Neural cell (in vitro differentiated cells): ENCODE data around the gene POLA2. TPM values are rescaled to one million over a fixed set of nuclear protein-coding genes. Genes with fewer than 3 reads are reported as not detected.

ENCODE experiments used
- H2AFZ ChIP-seq: fragments of 200-600, 300-800 bp; sonication (generic), shearing (Covaris generic); 2 replicates; pipeline ENCODE4 v1.6.0; 2014; ENCODE audit warnings: low read depth, mild to moderate bottlenecking, antibody characterized with exemption, low read length, moderate library complexity
- H3F3A ChIP-seq: fragments of 200-600 bp; shearing (Covaris generic); 2 replicates; pipeline ENCODE4 v1.6.1; 2016; ENCODE audit warnings: mild to moderate bottlenecking, moderate library complexity, mixed read lengths, antibody characterized with exemption, low read length; ENCODE audit not compliant: insufficient read depth, poor library complexity, severe bottlenecking
- H3K27ac ChIP-seq: fragments of 200-600, 300-800 bp; sonication (generic), shearing (Covaris generic); 2 replicates; pipeline ENCODE4 v1.5.1; 2014; ENCODE audit warnings: mild to moderate bottlenecking, low read length, moderate library complexity
- H3K27me3 ChIP-seq: fragments of 300-800, 200-600 bp; sonication (generic), shearing (Covaris generic); 2 replicates; pipeline ENCODE4 v1.6.0; 2014; ENCODE audit warnings: mild to moderate bottlenecking, low read depth, low read length, moderate library complexity; ENCODE audit not compliant: insufficient read depth
- H3K36me3 ChIP-seq: fragments of 300-800, 200-600 bp; sonication (generic), shearing (Covaris generic); 2 replicates; pipeline ENCODE4 v1.5.1; 2014; ENCODE audit warnings: mild to moderate bottlenecking, antibody characterized with exemption, low read length, moderate library complexity; ENCODE audit not compliant: insufficient read depth
- H3K4me2 ChIP-seq: fragments of 300-800, 200-600 bp; sonication (generic), shearing (Covaris generic); 2 replicates; pipeline ENCODE4 v1.6.0; 2014; ENCODE audit warnings: mild to moderate bottlenecking, low read length
- H3K4me3 ChIP-seq: fragments of 300-800, 200-600 bp; sonication (generic), shearing (Covaris generic); 2 replicates; pipeline ENCODE4 v1.5.1; 2014; ENCODE audit warnings: mild to moderate bottlenecking, low read length, moderate library complexity
- H3K79me2 ChIP-seq: fragments of 200-600 bp; shearing (Covaris generic); replicated peaks from 2 replicates; pipeline ENCODE4 v1.6.0; 2014; ENCODE audit warnings: mild to moderate bottlenecking, low read length, moderate library complexity; ENCODE audit not compliant: insufficient read depth
- H3K9ac ChIP-seq: fragments of 300-800, 200-600 bp; sonication (generic), shearing (Covaris generic); 2 replicates; pipeline ENCODE4 v1.6.1; 2016; ENCODE audit warnings: mild to moderate bottlenecking, low read length, mixed read lengths
- H3K9me2 ChIP-seq: fragments of 200-600 bp; shearing (Covaris generic); 2 replicates; pipeline ENCODE4 v1.6.1; 2016; ENCODE audit warnings: mild to moderate bottlenecking, low read length, mixed read lengths; ENCODE audit not compliant: insufficient read depth
- H3K9me3 ChIP-seq: fragments of 200-600, 300-800 bp; sonication (generic), shearing (Covaris generic); 2 replicates; pipeline ENCODE4 v1.6.1; 2016; ENCODE audit warnings: mild to moderate bottlenecking, mixed run types, low read length, moderate library complexity, mixed read lengths
- H4K20me1 ChIP-seq: fragments of 200-600 bp; shearing (Covaris generic); 2 replicates; pipeline ENCODE4 v1.6.1; 2016; ENCODE audit warnings: mild to moderate bottlenecking, mixed run types; ENCODE audit not compliant: insufficient read depth
- EP300 ChIP-seq: fragments of 450-650 bp; conservative IDR thresholded peaks from 2 replicates; pipeline ENCODE4 v1.6.1; 2014; ENCODE audit warnings: antibody characterized with exemption, mild to moderate bottlenecking, moderate library complexity; ENCODE audit not compliant: poor library complexity, severe bottlenecking
- EZH2 ChIP-seq: fragments of 200-600, 300-800 bp; shearing (Covaris generic), sonication (generic); IDR thresholded peaks from 2 replicates; pipeline ENCODE4 v1.6.1; 2014; ENCODE audit warnings: antibody characterized with exemption, low read length, borderline replicate concordance, mild to moderate bottlenecking; ENCODE audit not compliant: insufficient read depth, poor library complexity, severe bottlenecking
- MXI1 ChIP-seq: fragments of 450-650 bp; conservative IDR thresholded peaks from 2 replicates; pipeline ENCODE4 v1.6.1; 2014; ENCODE audit warnings: antibody characterized with exemption, mild to moderate bottlenecking; ENCODE audit not compliant: poor library complexity, severe bottlenecking
- POLR2AphosphoS5 ChIP-seq: IDR thresholded peaks from 2 replicates; pipeline ENCODE4 v1.6.1; 2012
- RAD21 ChIP-seq: fragments of 450-650 bp; conservative IDR thresholded peaks from 2 replicates; pipeline ENCODE4 v1.6.1; 2014; ENCODE audit warnings: antibody characterized with exemption, mild to moderate bottlenecking, moderate library complexity
- SMC3 ChIP-seq: fragments of 450-650 bp; conservative IDR thresholded peaks from 2 replicates; pipeline ENCODE4 v1.6.1; 2014; ENCODE audit warnings: antibody characterized with exemption, mild to moderate bottlenecking, moderate library complexity; ENCODE audit not compliant: poor library complexity
- TAF1 ChIP-seq: IDR thresholded peaks from 2 replicates; pipeline ENCODE4 v1.6.1; 2012; ENCODE audit warnings: low read depth
- polyA plus RNA-seq: library from polyadenylated mRNA; depleted of rRNA; stranded (reverse); fragments of >200 nt; gene quantifications from 2 replicates; pipeline ENCODE4 v1.2.3, GENCODE V29; 2014
- TF ChIP-seq, protein P1 (sequence below): IDR thresholded peaks from 2 replicates; pipeline ENCODE4 v1.6.1; 2012; ENCODE audit warnings: borderline replicate concordance
- TF ChIP-seq, protein P2 (sequence below): fragments of 450-650 bp; IDR thresholded peaks from 2 replicates; pipeline ENCODE4 v1.5.1; 2014; ENCODE audit warnings: antibody characterized with exemption, mild to moderate bottlenecking, moderate library complexity; ENCODE audit not compliant: poor library complexity, severe bottlenecking

The POLA2 gene
- polyA plus RNA-seq, 1 donor from 2014 or later, result 4.3 TPM

DNA sequence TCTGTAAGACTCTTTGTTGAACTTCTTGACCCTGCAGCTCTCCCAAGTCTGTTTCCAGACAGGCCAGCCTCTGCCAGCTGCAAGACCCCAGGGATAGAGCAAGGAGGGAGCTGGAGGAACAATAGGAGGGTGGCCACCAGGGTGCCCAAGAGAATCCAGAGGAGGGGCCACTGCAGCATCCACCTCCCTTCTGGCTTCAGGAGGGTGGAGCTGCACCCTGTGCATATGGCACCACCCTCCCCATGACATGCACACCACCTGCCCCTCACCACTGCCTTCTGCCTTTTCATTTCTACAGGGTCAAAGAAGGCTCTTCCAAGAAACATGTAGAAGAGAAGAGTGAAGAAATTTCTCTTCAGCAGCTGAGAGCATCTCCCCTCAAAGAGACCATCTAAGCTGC lies 20.1 kb upstream of the POLA2 start:
- Histone ChIP-seq H3K27ac (no peak overlapping the region), H3K4me3 (no peak overlapping the region), H3K9me3 (no peaks in the 10 kb centered on the region), H3K9ac (no peak overlapping the region), H2AFZ (no peak overlapping the region), H3K4me2 (no peak overlapping the region), H3K27me3 (no peaks in the 10 kb centered on the region), H3K79me2 (no peaks in the 10 kb centered on the region), H3K9me2 (no peaks in the 10 kb centered on the region), H3K36me3 (no peaks in the 10 kb centered on the region), H4K20me1 (no peaks in the 10 kb centered on the region), H3F3A (no peaks in the 10 kb centered on the region)
- TF ChIP-seq RAD21 (no peak), EP300 (no peak), MXI1 (no peak), TAF1 (no peak), POLR2AphosphoS5 (no peak), EZH2 (no peak), SMC3 (no peak)
- TF ChIP-seq, protein P1, sequence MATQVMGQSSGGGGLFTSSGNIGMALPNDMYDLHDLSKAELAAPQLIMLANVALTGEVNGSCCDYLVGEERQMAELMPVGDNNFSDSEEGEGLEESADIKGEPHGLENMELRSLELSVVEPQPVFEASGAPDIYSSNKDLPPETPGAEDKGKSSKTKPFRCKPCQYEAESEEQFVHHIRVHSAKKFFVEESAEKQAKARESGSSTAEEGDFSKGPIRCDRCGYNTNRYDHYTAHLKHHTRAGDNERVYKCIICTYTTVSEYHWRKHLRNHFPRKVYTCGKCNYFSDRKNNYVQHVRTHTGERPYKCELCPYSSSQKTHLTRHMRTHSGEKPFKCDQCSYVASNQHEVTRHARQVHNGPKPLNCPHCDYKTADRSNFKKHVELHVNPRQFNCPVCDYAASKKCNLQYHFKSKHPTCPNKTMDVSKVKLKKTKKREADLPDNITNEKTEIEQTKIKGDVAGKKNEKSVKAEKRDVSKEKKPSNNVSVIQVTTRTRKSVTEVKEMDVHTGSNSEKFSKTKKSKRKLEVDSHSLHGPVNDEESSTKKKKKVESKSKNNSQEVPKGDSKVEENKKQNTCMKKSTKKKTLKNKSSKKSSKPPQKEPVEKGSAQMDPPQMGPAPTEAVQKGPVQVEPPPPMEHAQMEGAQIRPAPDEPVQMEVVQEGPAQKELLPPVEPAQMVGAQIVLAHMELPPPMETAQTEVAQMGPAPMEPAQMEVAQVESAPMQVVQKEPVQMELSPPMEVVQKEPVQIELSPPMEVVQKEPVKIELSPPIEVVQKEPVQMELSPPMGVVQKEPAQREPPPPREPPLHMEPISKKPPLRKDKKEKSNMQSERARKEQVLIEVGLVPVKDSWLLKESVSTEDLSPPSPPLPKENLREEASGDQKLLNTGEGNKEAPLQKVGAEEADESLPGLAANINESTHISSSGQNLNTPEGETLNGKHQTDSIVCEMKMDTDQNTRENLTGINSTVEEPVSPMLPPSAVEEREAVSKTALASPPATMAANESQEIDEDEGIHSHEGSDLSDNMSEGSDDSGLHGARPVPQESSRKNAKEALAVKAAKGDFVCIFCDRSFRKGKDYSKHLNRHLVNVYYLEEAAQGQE, result no peak
- TF ChIP-seq, protein P2, sequence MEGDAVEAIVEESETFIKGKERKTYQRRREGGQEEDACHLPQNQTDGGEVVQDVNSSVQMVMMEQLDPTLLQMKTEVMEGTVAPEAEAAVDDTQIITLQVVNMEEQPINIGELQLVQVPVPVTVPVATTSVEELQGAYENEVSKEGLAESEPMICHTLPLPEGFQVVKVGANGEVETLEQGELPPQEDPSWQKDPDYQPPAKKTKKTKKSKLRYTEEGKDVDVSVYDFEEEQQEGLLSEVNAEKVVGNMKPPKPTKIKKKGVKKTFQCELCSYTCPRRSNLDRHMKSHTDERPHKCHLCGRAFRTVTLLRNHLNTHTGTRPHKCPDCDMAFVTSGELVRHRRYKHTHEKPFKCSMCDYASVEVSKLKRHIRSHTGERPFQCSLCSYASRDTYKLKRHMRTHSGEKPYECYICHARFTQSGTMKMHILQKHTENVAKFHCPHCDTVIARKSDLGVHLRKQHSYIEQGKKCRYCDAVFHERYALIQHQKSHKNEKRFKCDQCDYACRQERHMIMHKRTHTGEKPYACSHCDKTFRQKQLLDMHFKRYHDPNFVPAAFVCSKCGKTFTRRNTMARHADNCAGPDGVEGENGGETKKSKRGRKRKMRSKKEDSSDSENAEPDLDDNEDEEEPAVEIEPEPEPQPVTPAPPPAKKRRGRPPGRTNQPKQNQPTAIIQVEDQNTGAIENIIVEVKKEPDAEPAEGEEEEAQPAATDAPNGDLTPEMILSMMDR, result no peak

DNA sequence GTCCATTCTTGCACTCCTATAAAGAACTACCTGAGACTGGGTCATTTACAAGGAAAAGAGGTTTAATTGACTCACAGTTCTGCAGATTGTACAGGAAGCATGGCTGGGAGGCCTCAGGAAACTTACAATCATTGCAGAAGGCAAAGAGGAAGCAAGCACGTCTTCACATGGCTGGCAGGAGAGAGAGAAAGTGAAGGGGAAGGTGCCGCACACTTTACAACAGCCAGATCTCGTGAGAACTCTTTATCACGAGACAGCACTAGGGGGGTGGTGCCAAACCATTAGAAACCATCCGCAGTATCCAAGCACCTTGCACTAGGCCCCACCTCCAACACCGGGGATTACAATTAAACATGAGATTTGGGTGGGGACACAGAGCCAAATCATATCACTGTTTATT lies 19.4 kb upstream of the POLA2 start:
- no peaks in the 10 kb centered on the region for H3F3A ChIP-seq
- H2AFZ ChIP-seq, result no peak overlapping the region
- H3K4me2 ChIP-seq, result no peak overlapping the region
- no peak overlapping the region for H3K27ac ChIP-seq
- no peaks in the 10 kb centered on the region for H3K79me2 ChIP-seq
- H3K36me3 ChIP-seq, result no peaks in the 10 kb centered on the region
- H3K9me3 ChIP-seq, result no peaks in the 10 kb centered on the region
- H3K27me3 ChIP-seq, result no peaks in the 10 kb centered on the region
- TF ChIP-seq POLR2AphosphoS5 (no peak), RAD21 (no peak), MXI1 (no peak), EP300 (no peak), EZH2 (no peak), SMC3 (no peak), TAF1 (no peak)
- TF ChIP-seq, protein P2, result no peak
- TF ChIP-seq, protein P1, result no peak
- no peaks in the 10 kb centered on the region for H3K9me2 ChIP-seq
- no peaks in the 10 kb centered on the region for H4K20me1 ChIP-seq
- no peak overlapping the region for H3K9ac ChIP-seq
- no peak overlapping the region for H3K4me3 ChIP-seq
